HG02870 (cell line): ENCODE results near the gene WDR44.

ENCODE experiments used
- ATAC-seq: cut with Tn5 transposase; IDR thresholded peaks from one replicate; pipeline ENCODE4 v1.9.1; 2021; ENCODE audit warnings: mild to moderate bottlenecking, moderate library complexity; ENCODE audit not compliant: unreplicated experiment

Gene WDR44

DNA sequence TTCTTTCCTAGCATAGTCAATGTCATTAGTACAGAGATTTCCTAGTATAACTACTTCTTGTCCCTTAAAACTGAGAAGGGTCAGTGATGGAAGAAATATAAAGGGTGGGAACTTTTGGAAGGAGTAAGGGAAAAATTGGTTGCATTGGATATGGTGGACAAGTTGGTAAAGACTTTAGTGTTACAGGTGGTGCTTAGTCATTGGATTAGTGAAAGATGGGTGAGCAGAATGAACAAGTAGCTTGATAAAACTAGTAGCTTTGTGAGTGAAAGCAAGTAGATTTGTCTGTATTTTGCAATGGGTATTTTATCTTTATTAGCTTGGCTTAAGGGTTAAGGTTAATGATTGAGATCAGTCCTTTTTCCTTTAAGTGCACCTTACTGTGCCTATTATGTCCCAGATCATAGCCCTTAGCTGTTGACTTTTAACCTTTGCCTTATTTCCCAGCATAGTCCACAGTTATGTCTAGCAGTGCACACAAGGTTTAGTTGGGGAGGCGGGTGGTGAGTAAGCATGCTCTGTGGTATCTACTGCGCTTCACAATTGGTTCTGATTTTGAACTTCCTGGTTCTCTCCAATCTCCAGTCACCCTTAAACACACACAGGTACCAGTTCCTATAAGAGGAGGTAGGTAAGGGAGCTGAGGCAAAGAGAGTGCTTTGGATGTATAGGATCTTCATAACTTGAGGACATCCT is 9.5 kb downstream of the WDR44 start:
- no peak for ATAC-seq

DNA sequence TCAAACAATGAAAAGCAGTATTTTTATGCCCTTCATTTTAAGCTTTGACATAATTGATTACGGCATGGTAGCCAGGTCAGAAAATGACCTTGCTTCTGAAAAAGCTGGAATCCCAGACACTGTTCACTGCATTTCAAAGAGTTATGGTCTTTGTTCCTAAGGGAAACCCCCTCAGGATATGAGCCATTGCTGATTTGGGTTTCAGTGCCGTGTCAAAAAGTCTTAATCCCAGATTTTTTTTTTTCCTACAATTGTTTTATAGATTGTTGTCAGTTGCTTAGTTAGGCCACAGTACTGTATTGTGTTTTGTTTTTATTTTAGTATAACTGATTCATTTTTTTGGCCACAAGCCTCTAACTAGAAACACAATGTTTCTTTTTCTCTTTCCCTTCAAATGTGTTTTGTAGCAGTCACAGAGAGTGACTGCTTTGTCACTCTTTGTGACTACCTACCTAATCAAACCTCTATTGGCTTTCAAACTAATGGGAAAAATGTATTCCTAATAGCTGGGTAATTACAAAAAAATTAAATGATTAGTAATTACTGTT is 10.3 kb downstream of the WDR44 start:
- ATAC-seq: no peak

DNA sequence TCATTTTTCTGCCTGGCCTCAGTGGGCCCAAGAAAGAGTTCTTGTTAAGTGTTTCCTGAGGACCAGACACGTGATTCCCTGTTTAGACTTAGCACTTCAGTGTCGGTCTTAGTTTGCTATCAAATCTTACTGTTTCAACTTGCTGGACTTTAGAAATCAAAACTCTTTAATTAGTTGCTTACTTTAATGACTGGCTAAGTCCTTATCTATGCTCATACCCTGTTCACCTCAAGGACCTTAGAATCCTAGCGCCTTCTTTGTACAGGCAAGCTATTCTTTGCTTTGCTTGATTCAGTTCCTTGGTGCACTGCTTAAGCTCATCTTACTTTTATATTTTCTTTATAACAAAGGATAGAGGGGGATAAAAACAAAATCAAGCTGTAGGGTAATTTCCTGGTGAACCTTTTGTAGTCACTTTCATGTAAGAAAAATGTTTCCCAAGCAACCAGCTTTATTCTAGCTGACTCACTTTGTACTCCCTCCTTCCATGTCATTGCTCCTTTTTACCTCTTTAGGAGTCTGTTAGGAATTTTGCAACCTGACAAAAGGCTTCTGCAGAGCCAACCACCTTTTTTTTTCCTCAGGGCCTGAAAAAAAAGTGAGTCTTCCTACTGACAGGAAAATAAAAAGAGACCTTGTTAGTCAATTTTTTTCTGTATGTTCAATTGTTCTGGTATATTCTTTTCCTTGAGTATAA is 14.7 kb downstream of the WDR44 start:
- ATAC-seq: no peak

DNA sequence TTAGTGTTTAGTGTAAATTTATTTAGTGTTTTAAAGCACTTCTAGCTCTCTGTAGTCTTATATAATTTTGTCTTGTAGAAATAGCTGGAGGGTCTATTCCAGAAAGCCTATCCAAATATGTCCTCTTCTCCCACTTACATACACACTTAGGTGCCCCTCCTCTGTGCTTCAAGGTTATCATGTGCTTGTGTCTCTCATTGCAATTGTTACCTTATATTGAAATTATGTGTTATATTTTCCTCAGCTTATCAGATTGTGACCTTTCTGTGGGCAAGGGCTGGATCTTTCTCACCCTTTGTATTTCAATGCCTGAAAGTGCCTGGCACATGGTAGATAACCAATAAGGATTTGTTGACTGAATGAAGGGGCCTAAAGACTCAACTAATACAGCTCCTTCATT is 18.4 kb downstream of the WDR44 start:
- ATAC-seq: no peak

DNA sequence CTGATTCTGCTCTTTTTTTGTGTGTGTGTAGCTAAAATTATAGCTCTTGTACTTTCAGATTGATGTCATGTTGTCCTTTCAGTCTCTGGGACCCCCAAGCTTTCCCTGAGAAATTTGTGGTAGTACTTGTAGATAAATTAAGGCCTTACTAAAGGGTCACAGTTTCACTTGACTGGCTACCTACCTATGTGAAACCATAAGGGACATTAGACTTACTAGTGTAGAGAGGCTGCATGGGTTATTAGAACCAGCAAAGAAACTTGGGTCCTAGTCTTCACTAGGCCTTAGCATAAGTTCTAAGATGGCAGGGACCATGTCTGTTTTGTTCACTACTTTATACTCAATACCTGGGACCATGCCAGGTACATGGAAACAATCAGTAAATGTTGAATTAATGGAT is 21.4 kb downstream of the WDR44 start:
- no peak for ATAC-seq

DNA sequence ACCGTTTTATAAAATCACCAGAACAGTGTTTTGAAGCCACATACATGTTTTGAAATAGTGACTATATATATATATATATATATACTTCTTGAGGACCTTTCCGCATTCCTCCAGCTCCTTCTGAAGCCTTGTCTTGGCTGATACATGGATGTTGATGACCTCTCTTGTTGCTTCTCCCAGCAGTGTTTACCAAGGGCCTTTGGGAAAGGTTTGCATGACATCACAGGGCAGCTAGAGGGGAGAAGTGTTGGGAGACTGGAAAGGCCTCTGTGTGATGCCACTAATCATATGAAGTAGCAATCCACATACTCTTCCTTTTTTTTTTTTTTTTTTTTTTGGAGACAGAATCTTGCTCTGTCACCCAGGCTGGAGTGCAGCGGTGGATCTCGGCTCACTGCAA is 22.5 kb downstream of the WDR44 start:
- ATAC-seq: no peak

DNA sequence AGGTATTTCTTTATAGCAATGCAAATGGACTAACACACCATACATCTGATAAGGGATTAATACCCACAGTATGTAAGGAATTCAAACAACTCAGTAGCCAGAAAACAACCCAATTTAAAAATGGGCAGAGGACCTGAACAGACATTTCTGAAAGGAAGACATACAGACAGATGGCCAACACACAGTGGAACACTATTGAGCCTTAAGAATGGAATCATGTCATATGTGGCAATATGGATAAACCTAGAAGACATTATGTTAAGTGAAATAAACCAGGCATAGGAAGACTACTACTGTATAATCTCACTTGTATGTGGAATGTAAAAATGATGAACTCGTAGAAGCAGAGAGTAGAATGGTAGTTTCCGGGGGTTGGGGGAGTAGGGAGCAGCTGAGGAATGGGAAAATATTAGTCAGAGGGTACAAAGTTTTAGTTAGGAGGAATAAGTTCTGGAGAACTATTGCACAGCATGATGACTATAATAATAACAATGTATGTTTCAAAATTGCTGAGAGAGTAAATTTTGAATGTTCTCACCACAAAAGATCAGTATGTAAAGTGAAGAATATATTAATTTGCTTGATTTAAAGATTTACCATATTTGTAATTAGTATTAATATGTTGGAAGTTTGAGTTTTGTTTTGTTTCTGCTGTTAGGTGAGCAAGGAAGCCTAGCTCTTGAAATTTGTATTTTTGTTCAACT is 25.2 kb downstream of the WDR44 start:
- ATAC-seq: no peak

DNA sequence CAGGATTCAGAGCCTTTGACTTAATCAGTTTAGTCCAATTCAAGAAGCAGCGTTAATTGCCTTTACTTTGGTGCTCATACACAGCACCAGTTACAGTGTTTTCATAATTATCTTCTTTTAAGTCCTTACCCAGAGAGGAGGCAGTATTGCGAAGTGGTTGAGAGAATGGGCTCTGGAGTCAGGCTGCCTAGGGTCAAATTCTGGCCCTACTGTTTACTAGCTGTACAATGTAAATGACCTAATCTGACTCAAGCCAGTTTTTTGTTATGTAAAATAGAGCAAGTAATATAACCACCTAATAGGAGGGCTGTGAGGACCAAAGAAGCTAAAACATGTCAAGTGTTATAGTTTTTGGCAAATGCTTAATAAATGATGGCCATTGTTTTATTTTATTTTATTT is 27.6 kb downstream of the WDR44 start:
- no peak for ATAC-seq

DNA sequence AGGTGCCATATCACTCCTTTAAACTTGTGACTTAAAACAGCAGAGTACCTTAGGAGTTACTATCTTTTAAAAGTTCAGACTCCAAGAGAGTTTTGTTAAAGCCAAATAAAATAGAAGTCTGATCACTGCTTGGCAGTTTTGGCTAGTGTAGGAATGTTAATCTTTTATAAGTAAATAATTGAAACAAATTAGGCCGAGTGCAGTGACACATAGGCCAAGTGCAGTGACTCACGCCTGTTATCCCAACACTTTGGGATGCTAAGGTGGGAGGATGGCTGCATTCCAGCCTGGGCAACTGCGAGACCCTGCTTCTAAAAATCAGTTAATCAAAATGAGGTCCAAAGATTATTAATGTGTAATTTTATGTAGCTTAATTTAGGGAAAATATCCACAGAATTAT is 37.2 kb downstream of the WDR44 start:
- ATAC-seq: no peak

DNA sequence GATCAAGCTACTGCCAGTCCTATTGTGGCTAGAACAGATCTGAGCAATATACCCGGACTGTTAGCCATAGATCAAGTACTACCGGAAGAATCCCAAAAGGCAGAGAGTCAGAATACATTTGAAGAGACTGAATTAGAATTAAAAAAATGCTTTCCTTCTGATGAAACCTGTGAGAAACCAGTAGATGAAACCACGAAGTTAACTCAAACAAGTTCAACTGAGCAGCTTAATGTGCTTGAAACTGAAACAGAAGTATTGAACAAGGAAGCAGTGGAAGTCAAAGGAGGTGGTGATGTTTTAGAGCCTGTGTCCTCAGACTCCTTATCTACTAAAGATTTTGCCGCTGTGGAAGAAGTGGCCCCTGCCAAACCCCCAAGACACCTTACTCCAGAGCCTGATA is 46.8 kb downstream of the WDR44 start:
- no peak for ATAC-seq

DNA sequence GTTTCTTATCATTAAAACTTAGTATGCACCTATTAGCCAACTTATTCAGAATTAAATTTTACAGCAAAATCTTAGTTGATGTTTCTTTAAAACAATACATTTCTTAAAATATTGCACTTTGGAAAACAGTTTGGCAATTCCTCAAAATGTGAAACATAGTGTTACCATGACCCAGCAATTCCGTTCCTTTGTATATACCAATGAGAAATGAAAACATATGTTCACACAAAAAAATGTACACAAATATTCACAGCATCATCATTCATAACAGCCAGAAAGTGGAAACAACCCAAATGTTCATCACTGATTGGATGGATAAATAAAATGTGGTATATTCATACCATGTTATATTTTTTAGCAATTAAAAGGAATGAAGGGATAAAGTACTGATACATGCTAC is 50.2 kb downstream of the WDR44 start:
- ATAC-seq: no peak

DNA sequence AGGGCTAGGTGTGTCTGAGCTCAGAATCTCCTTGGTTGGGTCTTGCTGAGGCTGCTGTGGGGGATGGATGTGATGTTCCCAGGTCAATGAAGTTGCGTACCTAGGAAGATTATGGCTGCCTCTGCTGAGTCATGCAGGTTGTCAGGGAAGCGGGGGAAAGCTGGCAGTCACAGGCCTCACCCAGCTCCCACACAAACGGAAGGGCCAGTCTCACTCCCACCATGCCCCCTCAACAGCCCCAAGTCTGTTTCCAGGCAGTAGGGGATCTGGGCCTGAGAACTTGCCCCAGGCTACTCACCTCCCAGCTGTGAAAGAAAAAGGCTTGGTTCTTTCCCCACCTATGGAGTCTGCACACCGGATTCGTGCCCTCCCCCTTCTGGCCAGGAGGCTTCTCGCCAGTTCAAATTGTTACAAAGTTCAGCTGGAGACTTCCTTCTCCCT is 72.9 kb downstream of the WDR44 start:
- no peak for ATAC-seq

DNA sequence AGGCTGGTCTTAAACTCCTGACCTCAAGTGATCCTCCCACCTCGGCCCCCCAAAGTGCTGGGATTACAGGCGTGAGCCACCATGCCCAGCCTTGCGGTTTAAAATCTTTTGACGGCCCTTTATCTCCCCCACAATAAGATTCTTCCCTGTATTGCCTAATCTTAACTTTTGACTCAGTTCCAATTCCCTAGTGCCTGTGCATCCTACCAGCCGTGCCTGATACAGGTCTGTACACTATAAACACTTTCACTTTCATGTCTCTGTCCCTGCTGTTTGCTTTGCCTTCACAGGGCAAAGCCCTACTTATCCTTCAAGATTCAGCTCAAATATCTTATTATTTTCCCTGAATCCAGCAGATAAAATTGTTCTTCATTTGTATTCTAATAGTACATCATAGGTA is 74.6 kb downstream of the WDR44 start:
- peak; percentile 52 for ATAC-seq

DNA sequence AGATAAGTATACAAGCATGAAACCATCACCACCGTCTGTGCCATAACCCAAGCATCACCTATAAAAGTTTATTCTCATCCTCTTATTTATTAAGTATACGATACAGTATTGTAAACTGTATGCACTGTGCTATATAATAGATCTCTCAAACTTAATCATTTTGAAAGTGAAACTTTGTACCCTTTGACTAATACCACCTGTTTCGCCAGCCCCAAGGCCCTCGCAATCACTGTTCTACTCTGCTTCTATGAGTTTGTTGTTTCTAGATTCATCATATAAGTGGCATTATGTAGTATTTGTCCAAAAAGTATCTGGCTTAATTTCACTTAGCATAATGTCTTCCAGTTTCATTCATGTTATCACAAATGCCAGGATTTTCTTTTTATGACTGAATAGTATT is 77.7 kb downstream of the WDR44 start:
- ATAC-seq: peak; percentile 96

DNA sequence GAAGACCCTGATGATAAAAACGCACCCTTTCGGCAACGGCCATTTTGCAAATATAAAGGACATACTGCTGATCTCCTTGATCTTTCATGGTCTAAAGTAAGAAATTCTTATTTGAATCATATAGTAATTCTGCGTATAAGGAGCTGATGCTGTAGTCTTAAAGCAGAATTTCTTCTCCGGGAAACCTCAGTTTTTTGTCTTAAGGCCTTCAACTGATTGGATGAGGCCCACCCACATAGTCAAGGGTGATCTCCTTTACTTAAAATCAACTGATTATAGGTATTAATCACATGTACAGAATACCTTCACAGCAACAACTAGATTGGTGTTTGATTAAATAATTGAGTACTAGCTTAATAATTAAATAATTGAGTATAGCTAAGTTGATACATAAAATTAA is 86.9 kb downstream of the WDR44 start:
- no peak for ATAC-seq

DNA sequence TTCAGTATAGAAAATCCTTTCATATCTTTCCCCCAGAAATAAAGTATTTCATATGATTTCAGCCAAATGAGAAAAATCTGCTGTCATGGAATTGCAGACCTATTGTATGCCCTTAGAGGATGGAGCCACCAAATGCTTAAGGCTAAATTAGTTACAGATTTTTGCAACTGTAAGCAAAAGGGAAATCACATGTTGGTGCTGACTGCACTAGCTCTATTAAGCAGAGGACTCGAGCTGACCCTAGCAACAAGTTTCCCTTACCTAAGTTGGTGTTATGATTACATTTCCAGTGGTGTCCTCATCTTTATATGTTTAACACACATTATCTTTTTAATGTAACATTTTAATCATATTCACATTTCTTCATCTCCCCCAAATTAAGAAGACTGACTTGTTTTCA is 91.4 kb downstream of the WDR44 start:
- no peak for ATAC-seq

DNA sequence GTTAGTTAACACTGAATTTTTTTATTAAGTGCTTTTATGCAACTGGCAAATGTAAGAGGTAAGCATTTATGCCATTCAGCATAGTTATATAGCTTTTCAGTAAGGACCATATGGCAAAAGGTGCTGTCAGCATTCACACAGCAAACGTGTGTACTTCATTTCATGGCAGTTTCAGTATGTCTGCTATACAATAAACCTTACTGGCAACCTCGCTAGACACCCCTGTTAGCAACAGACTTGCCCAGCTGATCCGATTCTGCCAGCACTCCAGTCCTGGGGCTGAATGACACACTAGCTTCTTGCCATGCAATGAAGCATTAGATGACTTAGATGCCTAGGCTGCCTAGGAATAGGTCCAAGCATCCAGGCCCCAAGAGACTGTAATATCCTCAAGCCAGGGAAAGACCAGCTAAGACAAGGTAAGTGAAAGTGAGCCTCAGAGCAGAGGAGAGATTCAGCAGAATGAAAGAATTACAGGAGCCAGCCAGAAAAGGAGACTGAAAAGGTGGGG is 102.4 kb downstream of the WDR44 start:
- no peak for ATAC-seq

DNA sequence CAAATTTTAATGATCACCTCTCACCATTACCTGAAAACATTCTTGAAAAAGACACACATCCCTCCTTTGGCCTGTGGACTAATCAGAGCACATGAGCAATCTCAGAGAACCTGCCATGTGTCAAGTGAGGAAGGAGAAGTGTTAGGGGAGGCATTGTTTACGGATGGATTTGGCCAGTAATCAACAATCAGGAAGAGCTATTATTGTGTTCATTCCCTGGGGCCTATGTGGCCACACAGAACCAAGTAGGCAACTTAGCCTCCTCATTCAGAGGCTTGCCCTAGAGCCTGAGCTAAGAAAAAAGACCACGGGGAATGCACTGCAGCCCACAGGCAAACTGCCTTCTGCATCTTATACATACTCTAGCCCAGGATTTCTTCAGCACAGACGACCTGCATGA is 109.1 kb downstream of the WDR44 start:
- no peak for ATAC-seq

DNA sequence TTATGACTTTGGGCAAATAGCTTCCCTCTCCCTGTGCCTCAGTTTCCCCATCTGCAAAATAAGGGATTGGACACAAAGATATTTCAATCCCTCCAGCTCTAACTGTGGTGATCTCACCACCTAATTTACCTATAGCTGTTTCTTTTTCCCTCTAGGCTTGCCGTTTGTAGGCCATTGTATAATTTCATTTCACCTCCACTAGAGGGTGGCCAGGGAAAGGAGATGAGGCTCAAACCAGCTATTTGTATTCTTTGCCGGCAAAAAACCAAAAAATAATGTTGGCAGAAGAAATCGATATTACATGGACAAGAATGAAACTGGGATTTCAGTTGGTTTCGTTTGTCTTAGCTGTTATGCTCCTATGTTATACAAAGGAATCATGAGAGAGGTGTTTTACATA is 113.6 kb downstream of the WDR44 start:
- peak; percentile 57 for ATAC-seq

DNA sequence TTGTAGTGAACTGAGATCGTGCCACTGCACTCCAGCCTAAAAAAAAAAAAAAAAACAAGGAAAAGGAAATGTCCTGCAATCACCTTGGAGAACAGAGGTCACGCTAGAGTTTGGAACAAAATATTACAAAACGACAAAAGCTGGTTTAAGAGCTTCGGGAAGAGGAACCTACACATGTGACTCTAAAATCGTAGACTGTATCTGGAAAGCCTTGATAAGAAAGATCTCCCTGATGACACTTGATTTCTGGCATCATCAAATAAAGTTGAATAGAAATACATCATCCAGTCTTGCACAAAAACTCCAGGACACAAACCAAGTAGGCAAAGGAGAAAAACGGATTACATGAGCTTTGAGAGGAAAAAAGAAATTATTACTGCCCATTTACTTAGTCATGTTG is 118.6 kb downstream of the WDR44 start:
- ATAC-seq: no peak

DNA sequence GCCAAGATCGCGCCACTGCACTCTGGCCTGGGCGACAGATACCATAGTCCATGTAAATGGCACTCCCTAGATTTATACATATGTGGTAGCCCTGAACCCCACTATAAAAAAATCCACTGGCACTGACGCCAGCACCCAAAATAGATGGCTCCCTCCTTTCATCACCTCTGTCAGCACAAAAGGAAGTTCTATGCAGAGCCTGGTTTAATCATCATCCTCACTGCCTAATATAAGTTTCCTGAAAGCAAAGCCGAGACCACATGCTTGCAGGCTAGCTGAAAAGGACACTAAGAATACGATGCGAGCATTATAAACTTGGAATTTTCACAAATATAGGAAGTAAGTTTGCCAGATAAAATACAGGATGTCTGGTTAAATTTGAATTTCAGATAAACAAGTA is 122.2 kb downstream of the WDR44 start:
- no peak for ATAC-seq
